ENCODE results near the gene COPS9.

The COPS9 gene

DNA sequence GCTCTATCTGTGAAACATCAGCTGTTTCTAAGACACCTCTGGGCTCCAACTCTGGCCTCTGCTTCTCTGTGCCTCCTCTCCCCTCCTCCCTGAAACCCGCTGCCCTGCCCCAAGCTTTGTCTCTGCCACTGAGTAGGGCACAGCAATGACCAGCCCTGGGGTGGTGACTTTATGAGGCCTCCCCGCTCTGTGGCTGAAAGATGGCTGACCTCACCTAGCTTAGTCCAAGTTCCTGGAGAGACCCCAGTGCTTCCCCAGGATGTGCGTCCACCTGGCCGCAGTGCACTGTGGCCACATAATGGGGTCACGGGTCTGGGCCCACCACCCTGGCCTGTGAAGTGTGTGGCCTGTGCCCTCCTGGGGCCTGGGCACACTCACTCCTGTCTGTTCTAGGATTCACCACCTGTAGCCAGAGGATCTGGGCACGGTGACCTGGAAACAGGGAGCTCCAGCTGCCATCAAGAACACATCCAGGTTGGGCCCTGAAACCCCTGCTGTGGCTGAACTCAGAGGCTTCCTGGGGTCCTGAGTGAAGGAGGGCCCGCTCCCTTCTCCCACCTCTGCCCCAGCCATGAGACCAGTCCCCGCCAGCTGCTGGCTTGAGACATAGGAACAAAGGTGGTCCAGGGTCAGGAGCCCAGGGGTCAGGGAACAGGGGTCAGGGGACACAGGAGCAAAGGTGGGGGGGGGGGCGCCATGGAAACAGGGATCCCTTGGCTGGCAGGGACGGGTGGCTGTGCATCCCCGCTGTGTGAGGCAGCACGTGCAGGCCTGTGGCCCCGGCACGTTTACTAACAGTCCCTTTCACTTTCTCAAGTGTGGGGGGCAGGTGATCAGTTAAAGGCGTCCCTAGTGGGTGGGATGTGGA is 33.6 kb upstream of the COPS9 start:
- TF ChIP-seq, protein P1, sequence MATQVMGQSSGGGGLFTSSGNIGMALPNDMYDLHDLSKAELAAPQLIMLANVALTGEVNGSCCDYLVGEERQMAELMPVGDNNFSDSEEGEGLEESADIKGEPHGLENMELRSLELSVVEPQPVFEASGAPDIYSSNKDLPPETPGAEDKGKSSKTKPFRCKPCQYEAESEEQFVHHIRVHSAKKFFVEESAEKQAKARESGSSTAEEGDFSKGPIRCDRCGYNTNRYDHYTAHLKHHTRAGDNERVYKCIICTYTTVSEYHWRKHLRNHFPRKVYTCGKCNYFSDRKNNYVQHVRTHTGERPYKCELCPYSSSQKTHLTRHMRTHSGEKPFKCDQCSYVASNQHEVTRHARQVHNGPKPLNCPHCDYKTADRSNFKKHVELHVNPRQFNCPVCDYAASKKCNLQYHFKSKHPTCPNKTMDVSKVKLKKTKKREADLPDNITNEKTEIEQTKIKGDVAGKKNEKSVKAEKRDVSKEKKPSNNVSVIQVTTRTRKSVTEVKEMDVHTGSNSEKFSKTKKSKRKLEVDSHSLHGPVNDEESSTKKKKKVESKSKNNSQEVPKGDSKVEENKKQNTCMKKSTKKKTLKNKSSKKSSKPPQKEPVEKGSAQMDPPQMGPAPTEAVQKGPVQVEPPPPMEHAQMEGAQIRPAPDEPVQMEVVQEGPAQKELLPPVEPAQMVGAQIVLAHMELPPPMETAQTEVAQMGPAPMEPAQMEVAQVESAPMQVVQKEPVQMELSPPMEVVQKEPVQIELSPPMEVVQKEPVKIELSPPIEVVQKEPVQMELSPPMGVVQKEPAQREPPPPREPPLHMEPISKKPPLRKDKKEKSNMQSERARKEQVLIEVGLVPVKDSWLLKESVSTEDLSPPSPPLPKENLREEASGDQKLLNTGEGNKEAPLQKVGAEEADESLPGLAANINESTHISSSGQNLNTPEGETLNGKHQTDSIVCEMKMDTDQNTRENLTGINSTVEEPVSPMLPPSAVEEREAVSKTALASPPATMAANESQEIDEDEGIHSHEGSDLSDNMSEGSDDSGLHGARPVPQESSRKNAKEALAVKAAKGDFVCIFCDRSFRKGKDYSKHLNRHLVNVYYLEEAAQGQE (IDR thresholded peaks at IDR 0.05; ENCODE audit: insufficient read depth in 1 of 2, low read depth in 2 of 2, low read length in 2 of 2) = no peak
- TF ChIP-seq SIN3A (IDR thresholded peaks at IDR 0.05; ENCODE audit: borderline replicate concordance, insufficient read depth, low read length) (no peak), POLR2AphosphoS5 (IDR thresholded peaks at IDR 0.05; ENCODE audit: low read depth, low read length) (no peak), FOXP2 (optimal IDR thresholded peaks at IDR 0.05; ENCODE audit: borderline replicate concordance, extremely low read depth, extremely low read length, insufficient read depth) (no peak), TAF1 (IDR thresholded peaks at IDR 0.05; ENCODE audit: borderline replicate concordance, insufficient read depth, low read length) (no peak)

DNA sequence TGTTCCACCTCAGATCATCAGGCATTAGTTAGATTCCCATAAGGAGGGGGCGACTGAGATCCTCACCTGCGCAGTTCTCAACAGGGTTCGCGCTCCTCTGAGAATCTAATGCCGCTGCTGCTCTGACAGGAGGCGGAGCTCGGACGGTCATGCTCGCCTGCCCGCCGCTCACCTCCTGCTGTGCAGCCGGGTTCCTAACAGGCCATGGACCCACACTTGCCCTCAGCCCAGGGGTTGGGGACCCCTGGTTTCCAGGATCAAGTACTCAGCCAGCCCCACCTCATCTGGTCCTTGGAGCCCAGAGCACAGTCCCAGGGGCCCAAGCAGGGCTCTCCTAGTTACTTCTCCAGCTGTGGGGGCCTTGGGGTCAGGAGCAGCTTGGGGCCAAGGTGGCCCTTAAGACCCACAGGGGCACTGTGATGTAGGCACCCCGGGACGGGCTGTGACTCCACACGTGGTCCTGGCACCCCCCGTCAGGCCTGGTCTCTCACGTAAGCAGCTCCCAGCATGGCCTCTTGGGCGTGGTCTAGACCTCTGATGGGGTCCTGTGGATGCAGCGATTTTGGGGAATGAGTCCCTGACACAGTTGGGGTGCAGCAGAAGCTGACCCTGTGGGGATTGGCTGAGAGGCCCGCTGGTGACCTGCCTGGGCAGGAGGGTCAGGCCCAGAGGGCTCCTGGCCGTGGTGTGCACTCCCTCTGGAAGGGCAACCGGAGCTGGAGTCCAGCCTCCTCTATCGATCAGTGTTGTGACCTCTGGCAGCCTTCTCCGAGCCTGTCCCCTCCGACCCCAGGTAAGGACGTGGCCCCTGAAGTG is 32.6 kb upstream of the COPS9 start:
- TF ChIP-seq FOXP2 (optimal IDR thresholded peaks at IDR 0.05; ENCODE audit: borderline replicate concordance, extremely low read depth, extremely low read length, insufficient read depth) (no peak), POLR2AphosphoS5 (IDR thresholded peaks at IDR 0.05; ENCODE audit: low read depth, low read length) (no peak), TAF1 (IDR thresholded peaks at IDR 0.05; ENCODE audit: borderline replicate concordance, insufficient read depth, low read length) (no peak), SIN3A (IDR thresholded peaks at IDR 0.05; ENCODE audit: borderline replicate concordance, insufficient read depth, low read length) (no peak)
- TF ChIP-seq, protein P1 (IDR thresholded peaks at IDR 0.05; ENCODE audit: insufficient read depth in 1 of 2, low read depth in 2 of 2, low read length in 2 of 2) = no peak

GRCh38 chr2:240168041-240168440 is 31.9 kb upstream of the COPS9 start:
- no peak for TF ChIP-seq FOXP2 (optimal IDR thresholded peaks at IDR 0.05; ENCODE audit: borderline replicate concordance, extremely low read depth, extremely low read length, insufficient read depth)
- TF ChIP-seq, protein P1 (IDR thresholded peaks at IDR 0.05; ENCODE audit: insufficient read depth in 1 of 2, low read depth in 2 of 2, low read length in 2 of 2) = no peak
- TF ChIP-seq TAF1 (IDR thresholded peaks at IDR 0.05; ENCODE audit: borderline replicate concordance, insufficient read depth, low read length) = no peak
- no peak for TF ChIP-seq SIN3A (IDR thresholded peaks at IDR 0.05; ENCODE audit: borderline replicate concordance, insufficient read depth, low read length)
- no peak for TF ChIP-seq POLR2AphosphoS5 (IDR thresholded peaks at IDR 0.05; ENCODE audit: low read depth, low read length)

DNA sequence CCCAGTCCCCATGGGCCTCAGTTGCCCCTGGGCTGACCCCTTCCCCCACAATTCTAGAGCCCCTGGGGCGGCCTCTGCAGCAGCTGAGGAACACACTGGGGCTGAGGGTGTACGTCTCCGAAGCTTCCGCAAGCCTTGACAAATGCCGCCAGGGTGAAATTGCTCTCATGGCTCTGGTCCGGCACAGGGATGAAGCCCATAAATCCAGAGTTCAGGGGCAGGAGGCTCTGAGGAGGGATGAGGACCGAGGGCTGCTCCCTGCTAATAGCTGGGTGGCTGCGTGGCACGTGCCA is 31.4 kb upstream of the COPS9 start:
- TF ChIP-seq, protein P1 (IDR thresholded peaks at IDR 0.05; ENCODE audit: insufficient read depth in 1 of 2, low read depth in 2 of 2, low read length in 2 of 2) = no peak
- TF ChIP-seq SIN3A (IDR thresholded peaks at IDR 0.05; ENCODE audit: borderline replicate concordance, insufficient read depth, low read length) (no peak), TAF1 (IDR thresholded peaks at IDR 0.05; ENCODE audit: borderline replicate concordance, insufficient read depth, low read length) (no peak), POLR2AphosphoS5 (IDR thresholded peaks at IDR 0.05; ENCODE audit: low read depth, low read length) (no peak), FOXP2 (optimal IDR thresholded peaks at IDR 0.05; ENCODE audit: borderline replicate concordance, extremely low read depth, extremely low read length, insufficient read depth) (no peak)
